HG02571 (cell line): ENCODE results near the gene FGF2.
"Not testable (repeated sequence)": the region's sequence is repeated elsewhere in the genome, so short reads cannot be mapped to it uniquely, and the experiment has no call there.

Experiments used
- ATAC-seq: cut with Tn5 transposase; IDR thresholded peaks from one replicate; pipeline ENCODE4 v1.9.1; 2021; ENCODE audit warnings: mild to moderate bottlenecking, moderate library complexity; ENCODE audit not compliant: unreplicated experiment

FGF2 gene

GRCh38 chr4:122921971-122922876 lies 95.6 kb downstream of the FGF2 start, which contains the start of gene NUDT6:
Gene NUDT6, minus strand, starts transcription at chr4:122922597. Its CDS starts 25 bp downstream, at chr4:122922572.
- ATAC-seq: peak; percentile 74

DNA sequence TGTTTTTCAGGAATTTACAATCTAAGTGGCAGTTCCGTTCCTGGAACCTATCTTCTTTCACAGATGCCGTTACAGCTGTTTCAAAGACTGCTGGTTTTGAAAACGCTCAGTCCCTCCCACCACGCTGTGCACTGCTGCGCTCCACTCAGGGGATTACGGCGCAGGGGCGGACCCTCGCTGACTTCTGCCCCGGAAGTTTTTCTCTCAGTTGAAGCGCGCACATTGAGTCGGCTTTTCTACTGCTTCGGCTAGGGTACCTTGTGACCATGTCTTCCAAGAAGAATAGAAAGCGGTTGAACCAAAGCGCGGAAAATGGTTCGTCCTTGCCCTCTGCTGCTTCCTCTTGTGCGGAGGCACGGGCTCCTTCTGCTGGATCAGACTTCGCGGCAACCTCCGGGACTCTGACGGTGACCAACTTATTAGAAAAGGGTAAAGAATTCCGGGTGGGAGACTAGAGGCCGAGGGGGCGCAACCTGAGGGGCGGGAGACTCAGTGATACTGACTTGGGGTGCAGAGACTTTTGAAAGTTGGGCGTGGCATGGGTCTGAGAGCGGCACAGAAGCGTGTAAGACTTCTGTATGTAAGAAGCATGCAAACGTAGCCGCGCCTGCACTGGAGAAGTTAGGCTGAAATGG lies 96.4 kb downstream of the FGF2 start:
- peak; percentile 98 for ATAC-seq

- ATAC-seq: no peak
These were observed 102.3 kb downstream of the FGF2 start for GRCh38 chr4:122928930-122929329.

DNA sequence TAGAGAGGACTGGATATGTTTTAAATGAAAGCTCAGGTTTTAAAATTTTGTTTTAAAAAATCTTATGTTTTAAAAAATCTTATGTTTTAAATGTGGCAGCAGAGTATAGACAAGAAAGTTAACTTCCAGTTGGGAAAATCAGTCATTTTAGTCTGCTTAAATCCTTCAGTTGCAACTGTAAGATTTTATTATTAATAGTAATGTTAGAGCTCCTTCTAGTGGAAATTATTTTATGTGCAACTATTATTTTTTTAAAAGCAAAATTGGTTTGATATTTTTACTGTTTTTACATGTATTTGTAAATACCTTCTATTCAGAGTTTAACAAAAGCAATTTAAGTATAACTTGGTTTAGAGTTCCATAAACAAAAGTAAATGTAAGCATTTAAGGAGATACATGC lies 104.2 kb downstream of the FGF2 start:
- no peak for ATAC-seq

GRCh38 chr4:122932763-122933162 lies 106.1 kb downstream of the FGF2 start:
- no peak for ATAC-seq

- ATAC-seq: not testable (repeated sequence)
These were observed 118.5 kb downstream of the FGF2 start for GRCh38 chr4:122945136-122945535.

- ATAC-seq: no peak
These were observed 119.5 kb downstream of the FGF2 start for GRCh38 chr4:122946142-122946541.
